ENCODE results near the gene RNF181.
A peak's percentile ranks its signal among the peaks of the same experiment; 100 is the strongest.
"Not testable (repeated sequence)": the region's sequence is repeated elsewhere in the genome, so short reads cannot be mapped to it uniquely, and the experiment has no call there.

The RNF181 gene

GRCh38 chr2:85595301-85596025 lies at the start of gene RNF181:
Gene RNF181, plus strand, starts transcription at chr2:85595745. Its CDS starts 19 bp downstream, at chr2:85595764.
- peak; percentile 99 for DNase-seq

- DNase-seq = no peak
These were observed 49.7 kb upstream of the RNF181 start for GRCh38 chr2:85545780-85546240.

GRCh38 chr2:85547089-85547858 lies 48.3 kb upstream of the RNF181 start:
- no peak for DNase-seq

GRCh38 chr2:85547859-85548607 lies 47.5 kb upstream of the RNF181 start:
- no peak for DNase-seq

- no peak for DNase-seq
These were observed 47.0 kb upstream of the RNF181 start for GRCh38 chr2:85548608-85548900.

GRCh38 chr2:85549095-85549494 lies 46.5 kb upstream of the RNF181 start:
- DNase-seq = no peak

GRCh38 chr2:85549826-85550225 lies 45.7 kb upstream of the RNF181 start:
- no peak for DNase-seq

GRCh38 chr2:85550486-85550885 lies 45.1 kb upstream of the RNF181 start:
- no peak for DNase-seq

- DNase-seq = peak; percentile 68
These were observed 43.6 kb upstream of the RNF181 start for GRCh38 chr2:85551698-85552678.

- DNase-seq = no peak
These were observed 42.4 kb upstream of the RNF181 start for GRCh38 chr2:85553184-85553583.

- no peak for DNase-seq
These were observed 40.4 kb upstream of the RNF181 start for GRCh38 chr2:85554980-85555612.

GRCh38 chr2:85557130-85557529 lies 38.4 kb upstream of the RNF181 start:
- no peak for DNase-seq

- DNase-seq = no peak
These were observed 37.4 kb upstream of the RNF181 start for GRCh38 chr2:85558160-85558559.

GRCh38 chr2:85560403-85560726 lies 35.2 kb upstream of the RNF181 start:
- DNase-seq = not testable (repeated sequence)

GRCh38 chr2:85560812-85561279 lies 34.7 kb upstream of the RNF181 start:
- no peak for DNase-seq

- DNase-seq = peak; percentile 96
These were observed 34.0 kb upstream of the RNF181 start, which contains the start of gene GGCX for GRCh38 chr2:85561280-85562212. Gene GGCX, minus strand, starts transcription at chr2:85561493. Its CDS starts 65 bp downstream, at chr2:85561428.

GRCh38 chr2:85564144-85564563 lies 31.4 kb upstream of the RNF181 start:
- no peak for DNase-seq

- DNase-seq = no peak
These were observed 29.3 kb upstream of the RNF181 start for GRCh38 chr2:85566265-85566664.

GRCh38 chr2:85575739-85576138 lies 19.8 kb upstream of the RNF181 start:
- DNase-seq = no peak

- DNase-seq = no peak
These were observed 18.5 kb upstream of the RNF181 start for GRCh38 chr2:85577063-85577385.

All from NCI-H2171 treated with DMSO at 0.1 percent for 48 hours (cell line).